Measurements from ENCODE around the gene GNAL. TPM values are rescaled to one million over a fixed set of nuclear protein-coding genes. Genes with fewer than 3 reads are reported as not detected.
"Not testable (repeated sequence)": the region's sequence is repeated elsewhere in the genome, so short reads cannot be mapped to it uniquely, and the experiment has no call there.

The GNAL gene
- polyA plus RNA-seq, 12 donors: 1.1 to 6.9 (median 2.1) TPM; not detected in 1

- DNase-seq: no peak
These were observed 158.7 kb downstream of the GNAL start for GRCh38 chr18:11847811-11848210.

- DNase-seq: no peak
These were observed 160.2 kb downstream of the GNAL start for GRCh38 chr18:11849279-11849678.

- peak; percentile 55 for DNase-seq
These were observed 161.0 kb downstream of the GNAL start for GRCh38 chr18:11849841-11850634.

GRCh38 chr18:11850821-11851145, 161.7 kb downstream of the GNAL start:
- DNase-seq: peak; percentile 86

GRCh38 chr18:11851146-11851805, 162.2 kb downstream of the GNAL start, which contains the start of gene CHMP1B:
TSS of gene CHMP1B (plus strand) at chr18:11851413. CDS start at chr18:11851512, 99 bp downstream.
- peak; percentile 98 for DNase-seq

- DNase-seq: peak; percentile 42
These were observed 162.8 kb downstream of the GNAL start for GRCh38 chr18:11851806-11852337.

GRCh38 chr18:11854554-11854953, 165.5 kb downstream of the GNAL start:
- not testable (repeated sequence) for DNase-seq

GRCh38 chr18:11857177-11857887, 168.3 kb downstream of the GNAL start:
- peak; percentile 5 for DNase-seq

GRCh38 chr18:11859282-11859830, 170.3 kb downstream of the GNAL start:
- DNase-seq: no peak

- no peak for DNase-seq
These were observed 170.9 kb downstream of the GNAL start for GRCh38 chr18:11859903-11860407.

- no peak for DNase-seq
These were observed 171.8 kb downstream of the GNAL start for GRCh38 chr18:11860594-11861450.

- DNase-seq: no peak
These were observed 172.7 kb downstream of the GNAL start for GRCh38 chr18:11861583-11862288.

- no peak for DNase-seq
These were observed 173.5 kb downstream of the GNAL start for GRCh38 chr18:11862468-11863137.

- no peak for DNase-seq
These were observed 175.4 kb downstream of the GNAL start for GRCh38 chr18:11864471-11864870.

- DNase-seq: no peak
These were observed 176.0 kb downstream of the GNAL start for GRCh38 chr18:11865071-11865470.

GRCh38 chr18:11866329-11866728, 177.3 kb downstream of the GNAL start:
- DNase-seq: no peak

- DNase-seq: no peak
These were observed 177.7 kb downstream of the GNAL start for GRCh38 chr18:11866764-11867163.

- DNase-seq: no peak
These were observed 179.2 kb downstream of the GNAL start for GRCh38 chr18:11868230-11868629.

- DNase-seq: no peak
These were observed 182.4 kb downstream of the GNAL start for GRCh38 chr18:11871501-11871900.

All from muscle of arm (tissue), 12 donors.